GM12892 (cell line): ENCODE data around the gene IL17B.

Experiments used
- POLR2A ChIP-seq: IDR thresholded peaks from 2 replicates; pipeline ENCODE4 v1.6.1; 2011; ENCODE audit warnings: low read depth, low read length, control low read depth
- POLR2AphosphoS5 ChIP-seq: IDR thresholded peaks from 2 replicates; pipeline ENCODE4 v1.6.1; 2011; ENCODE audit warnings: low read depth, low read length, control low read depth
- TAF1 ChIP-seq: IDR thresholded peaks from 2 replicates; pipeline ENCODE4 v1.6.1; 2011; ENCODE audit warnings: low read depth, mild to moderate bottlenecking, control low read depth, low read length, borderline replicate concordance

GRCh38 chr5:149370878-149371277, 8.2 kb downstream of the IL17B start:
- TF ChIP-seq POLR2A: no peak
- no peak for TF ChIP-seq TAF1
- TF ChIP-seq POLR2AphosphoS5: no peak
